Panc1 (cell line): ENCODE measurements around the gene SOX18.

Experiments
- CTCF ChIP-seq: fragments of 450-650 bp; IDR thresholded peaks from 2 replicates; pipeline ENCODE4 v1.5.1; 2017; ENCODE audit warnings: mild to moderate bottlenecking
- POLR2AphosphoS5 ChIP-seq: IDR thresholded peaks from 2 replicates; pipeline ENCODE4 v1.6.1; 2012; ENCODE audit warnings: mild to moderate bottlenecking, low read depth, low read length, moderate library complexity
- REST ChIP-seq, 2 experiments: IDR thresholded peaks; 2 replicates each; pipeline ENCODE4 v1.6.1; 2011 to 2012; ENCODE audit warnings: low read depth in 2 of 2, control low read depth in 1 of 2, low read length in 1 of 2, mild to moderate bottlenecking in 1 of 2, moderate library complexity in 1 of 2; ENCODE audit not compliant: insufficient read depth in 1 of 2
- SIN3A ChIP-seq: IDR thresholded peaks from 2 replicates; pipeline ENCODE4 v1.6.1; 2012; ENCODE audit warnings: low read depth, mild to moderate bottlenecking, low read length, moderate library complexity, borderline replicate concordance; ENCODE audit not compliant: insufficient read depth

- no peak for TF ChIP-seq CTCF
- TF ChIP-seq POLR2AphosphoS5: no peak; the same call in 1 of the 2 replicates
- no peak for TF ChIP-seq REST (IDR thresholded peaks at IDR 0.05; ENCODE audit: insufficient read depth in 1 of 2, low read depth in 2 of 2, low read length in 1 of 2)
- no peak for TF ChIP-seq SIN3A
Measured at GRCh38 chr20:64033981-64034493, 15.4 kb downstream of the SOX18 start.
